Fibroblast of lung (primary cell): ENCODE measurements around the gene BRCC3. TPM values are rescaled to one million over a fixed set of nuclear protein-coding genes. Genes with fewer than 3 reads are reported as not detected.

Source experiments
- DNase-seq, 2 donors: peaks; one replicate each; pipeline versions ENCODE4 v3.0.0 to v3.0.0-alpha.2; 2010; ENCODE audit warnings: low read depth in 2 of 2
- H2AFZ ChIP-seq: 2 replicates; pipeline ENCODE4 v1.5.1; 2012; ENCODE audit warnings: low read length, control low read depth, inconsistent platforms
- H3K27ac ChIP-seq: 2 replicates; pipeline ENCODE4 v1.5.1; 2011; ENCODE audit warnings: low read length, control low read depth; ENCODE audit not compliant: insufficient read depth
- H3K27me3 ChIP-seq: 2 replicates; pipeline ENCODE4 v1.5.1; 2011; ENCODE audit warnings: mild to moderate bottlenecking, low read length; ENCODE audit not compliant: control insufficient read depth, insufficient read depth
- H3K36me3 ChIP-seq: 2 replicates; pipeline ENCODE4 v1.5.1; 2011; ENCODE audit warnings: low read length; ENCODE audit not compliant: control insufficient read depth, insufficient read depth
- H3K4me1 ChIP-seq: 2 replicates; pipeline ENCODE4 v1.5.1; 2011; ENCODE audit warnings: low read length; ENCODE audit not compliant: control insufficient read depth, insufficient read depth; ENCODE audit errors: extremely low read depth
- H3K4me2 ChIP-seq: 2 replicates; pipeline ENCODE4 v1.5.1; 2011; ENCODE audit warnings: low read length, control low read depth; ENCODE audit not compliant: insufficient read depth; ENCODE audit errors: extremely low read depth
- H3K4me3 ChIP-seq, 4 experiments: fragments of 200-600 bp in 1 of 4; sonication (generic) in 1 of 4; replicated peaks in 1 of 4; 2 replicates each; pipeline ENCODE4 v1.5.1; 2011 to 2016; ENCODE audit warnings: low read length in 4 of 4, low read depth in 3 of 4, mild to moderate bottlenecking in 3 of 4, control low read depth in 2 of 4, inconsistent platforms in 1 of 4, mixed read lengths in 1 of 4; ENCODE audit not compliant: insufficient read depth in 1 of 4; ENCODE audit errors: control extremely low read depth in 1 of 4
- H3K79me2 ChIP-seq: 2 replicates; pipeline ENCODE4 v1.5.1; 2012; ENCODE audit warnings: mild to moderate bottlenecking, low read length, inconsistent platforms; ENCODE audit not compliant: control insufficient read depth, insufficient read depth
- H3K9ac ChIP-seq: 2 replicates; pipeline ENCODE4 v1.5.1; 2011; ENCODE audit warnings: mild to moderate bottlenecking, low read length, control low read depth; ENCODE audit not compliant: insufficient read depth
- H3K9me3 ChIP-seq: 2 replicates; pipeline ENCODE4 v1.5.1; 2012; ENCODE audit warnings: low read depth, low read length; ENCODE audit not compliant: control insufficient read depth, insufficient read depth
- H4K20me1 ChIP-seq: 2 replicates; pipeline ENCODE4 v1.5.1; 2011; ENCODE audit warnings: low read length; ENCODE audit not compliant: control insufficient read depth, insufficient read depth; ENCODE audit errors: extremely low read depth
- EZH2 ChIP-seq: IDR thresholded peaks from 2 replicates; pipeline ENCODE4 v1.5.1; 2012; ENCODE audit warnings: low read length, control low read depth, mild to moderate bottlenecking; ENCODE audit errors: missing control alignments
- polyA plus RNA-seq, 2 donors: library from polyadenylated mRNA; depleted of rRNA in 1 of 2; stranded (reverse) in 1 of 2; unstranded in 1 of 2; fragments of >200 nt; gene quantifications; 2 replicates each; pipeline ENCODE4 v1.2.1, GENCODE V29; 2011 to 2012; ENCODE audit warnings: missing spikeins in 1 of 2
- total RNA-seq: library from RNA; depleted of rRNA; stranded (reverse); fragments of >200 nt; gene quantifications from 2 replicates; pipeline ENCODE4 v1.2.1, GENCODE V29; 2014
- TF ChIP-seq, protein P1 (sequence below), 2 donors: IDR thresholded peaks in 1 of 2; conservative IDR thresholded peaks in 1 of 2; 1 replicate in 1 of 2; 2 replicates in 1 of 2; pipeline ENCODE4 v1.5.1; 2011 to 2012; ENCODE audit warnings: low read length in 2 of 2, control low read depth in 1 of 2, inconsistent platforms in 1 of 2, low read depth in 1 of 2, mild to moderate bottlenecking in 1 of 2

The BRCC3 gene
- total and polyA plus RNA-seq, 2 donors (not counting 1 experiment from before 2014, with no cell fraction given), result 12.1 to 22.0 TPM

DNA sequence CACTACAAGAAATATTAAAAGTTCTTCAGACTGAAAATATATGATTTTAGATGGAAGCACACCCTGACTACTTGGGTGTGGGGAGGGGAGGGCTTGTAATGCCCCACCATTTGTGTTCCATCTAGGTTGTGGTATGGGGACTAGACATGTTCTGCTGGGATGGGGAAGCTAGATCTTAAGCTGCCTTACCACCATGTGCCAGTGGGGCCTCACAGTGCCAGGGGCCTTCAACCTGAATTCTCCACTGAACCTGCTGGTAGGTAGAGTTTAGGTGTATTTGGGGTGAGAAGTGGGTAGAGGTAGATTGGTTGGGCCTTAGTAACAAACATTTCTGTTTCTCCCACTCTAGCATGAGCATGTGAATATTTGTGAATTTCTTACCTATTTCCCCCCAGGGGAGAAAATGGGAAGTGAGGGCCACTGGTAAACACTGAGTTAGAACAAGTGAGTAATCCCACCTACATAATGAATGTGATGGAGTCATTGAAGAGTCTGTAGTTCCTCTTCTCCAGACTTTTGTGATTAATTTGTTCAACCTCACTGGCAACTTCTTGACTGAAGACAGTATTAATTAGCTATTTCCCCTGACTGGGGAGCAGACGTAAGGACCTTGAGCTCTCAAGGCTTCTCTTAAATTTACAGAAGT is 44.0 kb downstream of the BRCC3 start:
- no peaks in the 10 kb centered on the region for H3K27me3 ChIP-seq
- H4K20me1 ChIP-seq, result no peaks in the 10 kb centered on the region
- H3K9me3 ChIP-seq, result no peaks in the 10 kb centered on the region
- no peak overlapping the region for H2AFZ ChIP-seq
- H3K4me2 ChIP-seq, result no peak overlapping the region
- no peak for TF ChIP-seq EZH2
- no peak overlapping the region for H3K4me3 ChIP-seq
- no peak overlapping the region for H3K9ac ChIP-seq
- no peaks in the 10 kb centered on the region for H3K79me2 ChIP-seq
- H3K36me3 ChIP-seq, result no peaks in the 10 kb centered on the region
- no peak overlapping the region for H3K27ac ChIP-seq
- H3K4me1 ChIP-seq, result no peaks in the 10 kb centered on the region
- no peak for DNase-seq

DNA sequence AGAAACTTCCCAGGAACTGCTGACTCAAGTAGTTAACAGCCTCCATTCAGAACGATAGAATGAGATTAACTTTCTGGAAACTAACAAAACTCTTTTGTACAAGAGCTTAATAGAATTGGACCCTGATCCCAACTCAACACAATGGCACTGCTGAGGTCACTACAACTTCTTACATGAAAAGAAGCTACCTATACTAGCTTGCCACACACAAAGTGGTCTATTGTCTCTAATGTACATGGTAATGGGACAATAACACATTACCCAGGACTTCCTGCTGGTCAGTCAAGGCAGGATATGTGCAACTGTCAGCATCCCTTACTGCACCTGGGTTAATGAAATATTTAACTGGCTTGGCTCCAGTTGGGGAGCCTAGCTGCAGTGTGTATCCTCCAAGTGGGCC is 56.2 kb downstream of the BRCC3 start:
- H3K9ac ChIP-seq, result no peak overlapping the region
- no peaks in the 10 kb centered on the region for H4K20me1 ChIP-seq
- no peaks in the 10 kb centered on the region for H3K79me2 ChIP-seq
- no peak overlapping the region for H3K4me2 ChIP-seq
- H3K9me3 ChIP-seq, result no peaks in the 10 kb centered on the region
- no peaks in the 10 kb centered on the region for H3K4me1 ChIP-seq
- no peak overlapping the region for H3K4me3 ChIP-seq
- H3K27ac ChIP-seq, result no peak overlapping the region
- no peaks in the 10 kb centered on the region for H3K36me3 ChIP-seq
- TF ChIP-seq EZH2, result no peak
- TF ChIP-seq, protein P1, sequence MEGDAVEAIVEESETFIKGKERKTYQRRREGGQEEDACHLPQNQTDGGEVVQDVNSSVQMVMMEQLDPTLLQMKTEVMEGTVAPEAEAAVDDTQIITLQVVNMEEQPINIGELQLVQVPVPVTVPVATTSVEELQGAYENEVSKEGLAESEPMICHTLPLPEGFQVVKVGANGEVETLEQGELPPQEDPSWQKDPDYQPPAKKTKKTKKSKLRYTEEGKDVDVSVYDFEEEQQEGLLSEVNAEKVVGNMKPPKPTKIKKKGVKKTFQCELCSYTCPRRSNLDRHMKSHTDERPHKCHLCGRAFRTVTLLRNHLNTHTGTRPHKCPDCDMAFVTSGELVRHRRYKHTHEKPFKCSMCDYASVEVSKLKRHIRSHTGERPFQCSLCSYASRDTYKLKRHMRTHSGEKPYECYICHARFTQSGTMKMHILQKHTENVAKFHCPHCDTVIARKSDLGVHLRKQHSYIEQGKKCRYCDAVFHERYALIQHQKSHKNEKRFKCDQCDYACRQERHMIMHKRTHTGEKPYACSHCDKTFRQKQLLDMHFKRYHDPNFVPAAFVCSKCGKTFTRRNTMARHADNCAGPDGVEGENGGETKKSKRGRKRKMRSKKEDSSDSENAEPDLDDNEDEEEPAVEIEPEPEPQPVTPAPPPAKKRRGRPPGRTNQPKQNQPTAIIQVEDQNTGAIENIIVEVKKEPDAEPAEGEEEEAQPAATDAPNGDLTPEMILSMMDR (conservative IDR thresholded peaks at IDR 0.05 in 1 of 2, IDR thresholded peaks at IDR 0.05 in 1 of 2; ENCODE audit: low read depth in 1 of 2, low read length in 2 of 2), result no peak
- no peak for DNase-seq
- H3K27me3 ChIP-seq, result no peaks in the 10 kb centered on the region
- H2AFZ ChIP-seq, result no peak overlapping the region

DNA sequence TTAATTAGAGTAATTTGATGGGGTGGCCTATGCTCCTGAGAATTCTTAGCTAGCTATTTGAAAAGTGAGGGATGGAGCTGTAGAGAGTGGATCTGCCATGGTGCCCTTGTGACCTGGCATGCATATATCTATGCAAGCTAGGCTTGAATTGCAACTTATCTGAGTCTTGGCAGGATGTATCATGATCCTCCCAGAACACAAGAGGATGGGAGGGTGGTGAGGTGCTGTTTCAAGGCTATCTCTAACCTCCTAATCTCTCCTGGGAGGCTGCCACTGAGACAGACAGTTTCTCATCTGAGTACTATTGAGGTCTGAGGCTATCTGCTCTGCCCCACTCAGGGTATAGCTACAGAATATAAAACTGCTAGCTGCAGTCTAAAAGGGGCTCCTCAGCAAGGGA is 56.6 kb downstream of the BRCC3 start:
- Histone ChIP-seq H4K20me1 (no peaks in the 10 kb centered on the region), H3K4me2 (no peak overlapping the region), H3K9me3 (no peaks in the 10 kb centered on the region), H2AFZ (no peak overlapping the region), H3K4me3 (no peak overlapping the region), H3K27ac (no peak overlapping the region), H3K36me3 (no peaks in the 10 kb centered on the region), H3K4me1 (no peaks in the 10 kb centered on the region), H3K27me3 (no peaks in the 10 kb centered on the region), H3K9ac (no peak overlapping the region), H3K79me2 (no peaks in the 10 kb centered on the region)
- DNase-seq, result no peak
- TF ChIP-seq EZH2, result no peak
- TF ChIP-seq, protein P1 (conservative IDR thresholded peaks at IDR 0.05 in 1 of 2, IDR thresholded peaks at IDR 0.05 in 1 of 2; ENCODE audit: low read depth in 1 of 2, low read length in 2 of 2), result no peak
